Measurements from ENCODE around the gene SLC25A3. TPM values are rescaled to one million over a fixed set of nuclear protein-coding genes. Genes with fewer than 3 reads are reported as not detected.

SLC25A3 gene
- polyA plus RNA-seq, 3 donors = 325 to 453 (median 342) TPM

DNA sequence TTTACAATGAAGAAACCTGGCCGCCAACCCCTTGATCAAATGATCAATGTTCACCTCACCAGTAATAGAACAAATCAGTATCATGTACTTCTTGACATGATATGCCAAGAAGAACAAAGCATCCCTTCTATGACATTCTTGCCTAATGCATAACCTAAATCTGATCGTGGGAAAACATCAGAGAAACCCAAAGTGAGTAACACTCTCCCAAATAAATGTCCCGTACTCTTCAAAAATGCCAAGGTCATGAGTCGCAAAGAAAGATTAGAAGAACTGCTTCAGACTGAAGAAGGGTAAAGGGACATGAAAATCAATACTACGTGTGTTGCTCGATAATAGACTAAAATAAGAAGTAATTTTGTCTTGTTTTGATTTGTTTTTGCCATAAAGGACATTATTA, 11.4 kb upstream of the SLC25A3 start:
- no peak overlapping the region for H3K4me3 ChIP-seq (replicated peaks in 1 of 3; ENCODE audit: low read depth in 2 of 3, low read length in 3 of 3)
- peaks cover 1 to 9% (median 8%) of the 10 kb centered on the region in 3 donors for H3K27me3 Mint-ChIP-seq (ENCODE audit: low read depth in 3 of 3)
- no peaks in the 10 kb centered on the region for H4K20me1 ChIP-seq (ENCODE audit: insufficient read depth, low read length)
- H3K36me3 ChIP-seq (replicated peaks in 1 of 2; ENCODE audit: control insufficient read depth in 1 of 2, insufficient read depth in 2 of 2, low read length in 2 of 2) = no peaks in the 10 kb centered on the region
- H3K4me1 Mint-ChIP-seq = peaks cover 2% of the 10 kb centered on the region
- no peak for DNase-seq
- no peaks in the 10 kb centered on the region for H3K4me1 ChIP-seq (ENCODE audit: control insufficient read depth in 1 of 2, insufficient read depth in 2 of 2, low read length in 2 of 2)
- no peak overlapping the region for H3K4me2 ChIP-seq (replicated peaks; ENCODE audit: extremely low read depth, low read length, poor library complexity, severe bottlenecking)
- intact Hi-C loops (cut with micrococcal nuclease) = no loop called here
- no peaks in the 10 kb centered on the region for H3K36me3 Mint-ChIP-seq
- no peak overlapping the region for H3K4me3 Mint-ChIP-seq
- H3K9me3 ChIP-seq (replicated peaks in 1 of 2; ENCODE audit: control insufficient read depth in 1 of 2, insufficient read depth in 1 of 2, low read length in 2 of 2) = no peaks in the 10 kb centered on the region
- H3K79me2 ChIP-seq (ENCODE audit: insufficient read depth, low read length) = no peaks in the 10 kb centered on the region
- H3K27me3 ChIP-seq (ENCODE audit: control insufficient read depth in 2 of 2, insufficient read depth in 2 of 2, low read length in 2 of 2) = no peaks in the 10 kb centered on the region
- H3K27ac ChIP-seq (ENCODE audit: low read depth in 1 of 2, low read length in 2 of 2) = no peak overlapping the region
- no peak overlapping the region for H3K9ac ChIP-seq (ENCODE audit: insufficient read depth, low read length, poor library complexity, severe bottlenecking)
- peaks cover 0 to under 1% (median 0%) of the 10 kb centered on the region in 7 donors for H3K9me3 Mint-ChIP-seq
- H2AFZ ChIP-seq (ENCODE audit: insufficient read depth, low read depth, low read length, poor library complexity, severe bottlenecking) = no peak overlapping the region
- 96% methylated on average over 4 of the region's 6 CpGs for WGBS (ENCODE audit: insufficient coverage)
- TF ChIP-seq, protein P1, sequence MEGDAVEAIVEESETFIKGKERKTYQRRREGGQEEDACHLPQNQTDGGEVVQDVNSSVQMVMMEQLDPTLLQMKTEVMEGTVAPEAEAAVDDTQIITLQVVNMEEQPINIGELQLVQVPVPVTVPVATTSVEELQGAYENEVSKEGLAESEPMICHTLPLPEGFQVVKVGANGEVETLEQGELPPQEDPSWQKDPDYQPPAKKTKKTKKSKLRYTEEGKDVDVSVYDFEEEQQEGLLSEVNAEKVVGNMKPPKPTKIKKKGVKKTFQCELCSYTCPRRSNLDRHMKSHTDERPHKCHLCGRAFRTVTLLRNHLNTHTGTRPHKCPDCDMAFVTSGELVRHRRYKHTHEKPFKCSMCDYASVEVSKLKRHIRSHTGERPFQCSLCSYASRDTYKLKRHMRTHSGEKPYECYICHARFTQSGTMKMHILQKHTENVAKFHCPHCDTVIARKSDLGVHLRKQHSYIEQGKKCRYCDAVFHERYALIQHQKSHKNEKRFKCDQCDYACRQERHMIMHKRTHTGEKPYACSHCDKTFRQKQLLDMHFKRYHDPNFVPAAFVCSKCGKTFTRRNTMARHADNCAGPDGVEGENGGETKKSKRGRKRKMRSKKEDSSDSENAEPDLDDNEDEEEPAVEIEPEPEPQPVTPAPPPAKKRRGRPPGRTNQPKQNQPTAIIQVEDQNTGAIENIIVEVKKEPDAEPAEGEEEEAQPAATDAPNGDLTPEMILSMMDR (IDR thresholded peaks at IDR 0.05) = no peak
- H3K27ac Mint-ChIP-seq = no peak overlapping the region

DNA sequence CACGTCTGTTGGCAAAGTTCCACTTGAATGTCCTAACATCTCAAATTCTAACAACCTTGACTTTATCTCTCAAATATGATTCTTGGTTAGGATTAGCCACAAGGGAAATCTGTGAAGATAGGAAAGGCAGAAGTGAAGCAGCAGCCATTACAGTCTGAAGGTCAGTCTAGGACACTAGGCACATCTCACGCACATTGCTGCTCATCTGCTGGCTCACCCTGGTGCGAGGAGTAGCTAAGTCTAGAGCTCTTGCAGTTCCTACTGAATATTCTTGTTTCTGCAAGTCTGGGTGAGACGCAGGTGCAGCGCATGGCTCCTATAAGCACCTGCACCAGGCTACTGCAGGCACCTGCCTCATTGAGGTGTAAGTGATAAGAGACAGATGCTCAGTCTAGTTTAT, 6.4 kb upstream of the SLC25A3 start:
- H3K9me3 ChIP-seq (replicated peaks in 1 of 2; ENCODE audit: control insufficient read depth in 1 of 2, insufficient read depth in 1 of 2, low read length in 2 of 2) = no peaks in the 10 kb centered on the region
- no peaks in the 10 kb centered on the region for H3K79me2 ChIP-seq (ENCODE audit: insufficient read depth, low read length)
- TF ChIP-seq, protein P1 (IDR thresholded peaks at IDR 0.05) = no peak
- Mint-ChIP-seq H3K27me3 (ENCODE audit: low read depth in 3 of 3) (peaks cover 2 to 10% (median 4%) of the 10 kb centered on the region in 3 donors), H3K36me3 (no peaks in the 10 kb centered on the region), H3K27ac (no peak overlapping the region), H3K9me3 (no peaks in the 10 kb centered on the region), H3K4me1 (no peaks in the 10 kb centered on the region), H3K4me3 (no peak overlapping the region)
- H2AFZ ChIP-seq (ENCODE audit: insufficient read depth, low read depth, low read length, poor library complexity, severe bottlenecking) = no peak overlapping the region
- no peak overlapping the region for H3K27ac ChIP-seq (ENCODE audit: low read depth in 1 of 2, low read length in 2 of 2)
- no peaks in the 10 kb centered on the region for H3K27me3 ChIP-seq (ENCODE audit: control insufficient read depth in 2 of 2, insufficient read depth in 2 of 2, low read length in 2 of 2)
- no peaks in the 10 kb centered on the region for H3K36me3 ChIP-seq (replicated peaks in 1 of 2; ENCODE audit: control insufficient read depth in 1 of 2, insufficient read depth in 2 of 2, low read length in 2 of 2)
- intact Hi-C loops (cut with micrococcal nuclease) = no loop called here
- no peaks in the 10 kb centered on the region for H3K4me1 ChIP-seq (ENCODE audit: control insufficient read depth in 1 of 2, insufficient read depth in 2 of 2, low read length in 2 of 2)
- 96% methylated on average over 4 of the region's 5 CpGs for WGBS (ENCODE audit: insufficient coverage)
- H4K20me1 ChIP-seq (ENCODE audit: insufficient read depth, low read length) = no peaks in the 10 kb centered on the region
- no peak for DNase-seq
- no peak overlapping the region for H3K4me2 ChIP-seq (replicated peaks; ENCODE audit: extremely low read depth, low read length, poor library complexity, severe bottlenecking)
- no peak overlapping the region for H3K9ac ChIP-seq (ENCODE audit: insufficient read depth, low read length, poor library complexity, severe bottlenecking)
- H3K4me3 ChIP-seq (replicated peaks in 1 of 3; ENCODE audit: low read depth in 2 of 3, low read length in 3 of 3) = no peak overlapping the region

Measured in CD14-positive monocyte (primary cell).